B cell (primary cell): Measurements from ENCODE around the gene HS1BP3. TPM values are rescaled to one million over a fixed set of nuclear protein-coding genes. Genes with fewer than 3 reads are reported as not detected.

Experiments
- ATAC-seq: fragments of 200-7000 bp; cut with Tn5 transposase; one replicate; pipeline ENCODE4 v1.10.0; 2021; ENCODE audit warnings: low read depth, mild to moderate bottlenecking, moderate number of reproducible peaks, moderate library complexity
- CTCF ChIA-PET: fragments of 350-600 bp; sonication (Branson Sonifier 250); formaldehyde crosslinking; loops from one replicate; lab custom pipeline; 2021; ENCODE audit warnings: antibody characterized with exemption, inconsistent platforms; lab: Charles Lee
- POLR2A ChIA-PET: fragments of 350-600 bp; sonication (Branson Sonifier 250); formaldehyde crosslinking; loops from one replicate; lab custom pipeline; 2021; ENCODE audit warnings: antibody characterized with exemption; lab: Charles Lee
- DNase-seq: peaks from one replicate; pipeline ENCODE4 v3.0.0; 2013
- H2AFZ ChIP-seq: 2 replicates; pipeline ENCODE4 v1.6.1; 2012; ENCODE audit warnings: mild to moderate bottlenecking, low read depth, low read length; ENCODE audit not compliant: insufficient read depth, poor library complexity, severe bottlenecking
- H3K27ac ChIP-seq, 2 donors: 1 replicate in 1 of 2; 2 replicates in 1 of 2; pipeline ENCODE4 v1.5.1; 2012 to 2013; ENCODE audit warnings: low read length in 2 of 2, mild to moderate bottlenecking in 2 of 2, moderate library complexity in 1 of 2
- H3K27me3 ChIP-seq, 4 experiments: fragments of 200-600 bp in 1 of 4; sonication (generic) in 1 of 4; replicated peaks in 1 of 4; 1 replicate in 2 of 4; 2 replicates in 2 of 4; pipeline versions ENCODE4 v1.6.1 to v1.7.0; 2013 to 2016; ENCODE audit warnings: low read length in 3 of 4, mild to moderate bottlenecking in 2 of 4, mixed read lengths in 1 of 4, moderate library complexity in 1 of 4; ENCODE audit not compliant: insufficient read depth in 4 of 4, control insufficient read depth in 3 of 4; ENCODE audit errors: control extremely low read depth in 1 of 4
- H3K36me3 ChIP-seq, 2 experiments: replicated peaks in 1 of 2; 1 replicate in 1 of 2; 2 replicates in 1 of 2; pipeline versions ENCODE4 v1.6.1 to v1.7.1; 2013; ENCODE audit warnings: low read length in 1 of 2; ENCODE audit not compliant: insufficient read depth in 2 of 2, control insufficient read depth in 1 of 2; ENCODE audit errors: control extremely low read depth in 1 of 2, extremely low read depth in 1 of 2
- H3K4me1 ChIP-seq, 2 donors: fragments of 200-600 bp in 1 of 2; sonication (generic) in 1 of 2; 1 replicate in 1 of 2; 2 replicates in 1 of 2; pipeline versions ENCODE4 v1.5.1 to v1.6.1; 2013 to 2017; ENCODE audit warnings: low read length in 2 of 2; ENCODE audit not compliant: control insufficient read depth in 2 of 2, insufficient read depth in 2 of 2
- H3K4me2 ChIP-seq: replicated peaks from 2 replicates; pipeline ENCODE3; 2012; ENCODE audit warnings: mild to moderate bottlenecking, low read depth, low read length; ENCODE audit not compliant: poor library complexity, severe bottlenecking
- H3K4me3 ChIP-seq, 5 experiments: fragments of 200-600 bp in 1 of 5; sonication (generic) in 1 of 5; 1 replicate in 3 of 5; 2 replicates in 2 of 5; pipeline versions ENCODE4 v1.5.1 to v1.7.0; 2011 to 2016; ENCODE audit warnings: low read length in 4 of 5, mild to moderate bottlenecking in 4 of 5, low read depth in 2 of 5, control low read depth in 1 of 5, moderate library complexity in 1 of 5; ENCODE audit not compliant: insufficient read depth in 1 of 5; ENCODE audit errors: control extremely low read depth in 1 of 5, extremely low read depth in 1 of 5
- H3K79me2 ChIP-seq: fragments of 200-600 bp; sonication (generic); one replicate; pipeline ENCODE4 v1.6.0; 2016; ENCODE audit warnings: low read length; ENCODE audit not compliant: control insufficient read depth, insufficient read depth
- H3K9ac ChIP-seq: fragments of 200-600 bp; sonication (generic); 2 replicates; pipeline ENCODE4 v1.6.1; 2017; ENCODE audit warnings: mild to moderate bottlenecking, low read length, moderate library complexity
- H3K9me3 ChIP-seq, 3 donors: one replicate each; pipeline versions ENCODE4 v1.6.1 to v1.7.1; 2013; ENCODE audit warnings: low read length in 2 of 3; ENCODE audit not compliant: control insufficient read depth in 2 of 3, insufficient read depth in 1 of 3; ENCODE audit errors: control extremely low read depth in 1 of 3
- H4K20me1 ChIP-seq: 2 replicates; pipeline ENCODE4 v1.6.0; 2012; ENCODE audit warnings: mild to moderate bottlenecking, low read length; ENCODE audit not compliant: insufficient read depth, control insufficient read depth, poor library complexity, severe bottlenecking
- H3K27ac Mint-ChIP-seq: one replicate; pipeline ENCODE4 v1.8.0; 2021; ENCODE audit warnings: mixed read lengths
- H3K27me3 Mint-ChIP-seq: one replicate; pipeline ENCODE4 v1.8.0; 2021; ENCODE audit warnings: mixed read lengths
- H3K4me1 Mint-ChIP-seq: one replicate; pipeline ENCODE4 v1.8.0; 2021; ENCODE audit warnings: mixed read lengths
- H3K4me3 Mint-ChIP-seq: one replicate; pipeline ENCODE4 v1.8.0; 2021; ENCODE audit warnings: mixed read lengths
- H3K9me3 Mint-ChIP-seq: one replicate; pipeline ENCODE4 v1.8.0; 2022; ENCODE audit warnings: mixed read lengths; ENCODE audit not compliant: insufficient read depth
- EZH2 ChIP-seq: IDR thresholded peaks from 2 replicates; pipeline ENCODE4 v1.6.1; 2012; ENCODE audit warnings: borderline replicate concordance, low read depth, mild to moderate bottlenecking, moderate library complexity, low read length; ENCODE audit not compliant: insufficient read depth, poor library complexity, severe bottlenecking
- WGBS: methylation state at CpG from one replicate; pipeline ENCODE4 v1.1.5; 2013; ENCODE audit warnings: missing lambda C conversion rate; ENCODE audit not compliant: insufficient coverage; 5-methylcytosine and 5-hydroxymethylcytosine counted together
- intact Hi-C: fragments of 100-400 bp; cut with micrococcal nuclease; formaldehyde crosslinking; loops from one replicate; pipeline ENCODE4 v1.10.0; 2022
- polyA plus RNA-seq: library from polyadenylated mRNA; depleted of rRNA; stranded (reverse); fragments of >200 nt; gene quantifications from 2 replicates; pipeline ENCODE4 v1.2.3, GENCODE V29; 2012
- total RNA-seq, 2 donors: library from RNA; stranded (reverse); fragments of 120-200 nt in 1 of 2; gene quantifications; 1 replicate in 1 of 2; 2 replicates in 1 of 2; pipeline versions ENCODE4 v1.2.3 to v1.2.4, GENCODE V29; 2013 to 2022
- TF ChIP-seq, protein P1 (sequence below): fragments of 200-600 bp; IDR thresholded peaks from one replicate; pipeline ENCODE4 v1.8.0; 2022; ENCODE audit warnings: antibody characterized with exemption, mild to moderate bottlenecking

HS1BP3 gene
- total and polyA plus RNA-seq, 2 donors (not counting 1 experiment from before 2014, with no cell fraction given), result 27.8 to 28.7 TPM

DNA sequence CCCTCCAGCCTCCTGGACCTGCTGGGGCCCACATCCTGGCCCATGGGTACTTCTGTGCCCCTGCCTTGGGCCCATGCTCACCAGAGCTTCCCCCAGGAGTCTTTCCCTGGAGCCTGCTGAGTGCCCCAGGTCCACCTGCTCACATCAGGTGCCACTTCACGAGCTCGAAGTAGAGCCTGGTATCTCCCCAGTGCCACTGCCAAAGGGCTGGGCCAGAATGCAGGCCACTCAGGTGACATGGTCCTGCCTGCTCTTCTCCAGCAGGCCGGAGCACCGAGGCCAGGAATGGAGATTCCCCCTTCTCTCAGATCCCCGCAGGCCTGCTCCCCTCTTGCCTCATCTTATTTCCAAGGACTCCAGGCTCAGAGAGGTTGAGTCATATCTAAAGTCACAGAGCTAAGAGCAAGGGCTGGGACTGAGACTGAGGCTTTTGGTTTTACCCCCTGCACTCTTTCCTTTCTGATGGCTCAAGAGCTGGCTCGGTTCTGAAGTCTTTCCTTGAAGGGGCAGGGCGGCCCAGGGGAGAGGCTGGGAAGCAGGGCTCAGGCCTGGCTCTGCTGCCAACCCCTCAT is 79.2 kb downstream of the HS1BP3 start:
- Histone ChIP-seq H3K9ac (no peak overlapping the region), H3K27me3 (no peaks in the 10 kb centered on the region), H4K20me1 (no peaks in the 10 kb centered on the region), H3K27ac (no peak overlapping the region), H2AFZ (no peak overlapping the region), H3K4me3 (no peak overlapping the region), H3K4me2 (no peak overlapping the region), H3K79me2 (no peaks in the 10 kb centered on the region), H3K36me3 (no peaks in the 10 kb centered on the region), H3K4me1 (peaks cover 6 to 9% of the 10 kb centered on the region in 2 donors), H3K9me3 (no peaks in the 10 kb centered on the region)
- POLR2A ChIA-PET, result no interaction called here
- ATAC-seq (no peak), DNase-seq (no peak)
- Mint-ChIP-seq H3K27ac (no peak overlapping the region), H3K9me3 (no peaks in the 10 kb centered on the region), H3K4me3 (no peak overlapping the region), H3K27me3 (peaks cover 3% of the 10 kb centered on the region), H3K4me1 (peaks cover 7% of the 10 kb centered on the region)
- 74% methylated on average over 7 of the region's 7 CpGs for WGBS
- CTCF ChIA-PET, result no interaction called here
- TF ChIP-seq, protein P1, sequence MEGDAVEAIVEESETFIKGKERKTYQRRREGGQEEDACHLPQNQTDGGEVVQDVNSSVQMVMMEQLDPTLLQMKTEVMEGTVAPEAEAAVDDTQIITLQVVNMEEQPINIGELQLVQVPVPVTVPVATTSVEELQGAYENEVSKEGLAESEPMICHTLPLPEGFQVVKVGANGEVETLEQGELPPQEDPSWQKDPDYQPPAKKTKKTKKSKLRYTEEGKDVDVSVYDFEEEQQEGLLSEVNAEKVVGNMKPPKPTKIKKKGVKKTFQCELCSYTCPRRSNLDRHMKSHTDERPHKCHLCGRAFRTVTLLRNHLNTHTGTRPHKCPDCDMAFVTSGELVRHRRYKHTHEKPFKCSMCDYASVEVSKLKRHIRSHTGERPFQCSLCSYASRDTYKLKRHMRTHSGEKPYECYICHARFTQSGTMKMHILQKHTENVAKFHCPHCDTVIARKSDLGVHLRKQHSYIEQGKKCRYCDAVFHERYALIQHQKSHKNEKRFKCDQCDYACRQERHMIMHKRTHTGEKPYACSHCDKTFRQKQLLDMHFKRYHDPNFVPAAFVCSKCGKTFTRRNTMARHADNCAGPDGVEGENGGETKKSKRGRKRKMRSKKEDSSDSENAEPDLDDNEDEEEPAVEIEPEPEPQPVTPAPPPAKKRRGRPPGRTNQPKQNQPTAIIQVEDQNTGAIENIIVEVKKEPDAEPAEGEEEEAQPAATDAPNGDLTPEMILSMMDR, result no peak
- no peak for TF ChIP-seq EZH2
- intact Hi-C loops, result no loop called here

DNA sequence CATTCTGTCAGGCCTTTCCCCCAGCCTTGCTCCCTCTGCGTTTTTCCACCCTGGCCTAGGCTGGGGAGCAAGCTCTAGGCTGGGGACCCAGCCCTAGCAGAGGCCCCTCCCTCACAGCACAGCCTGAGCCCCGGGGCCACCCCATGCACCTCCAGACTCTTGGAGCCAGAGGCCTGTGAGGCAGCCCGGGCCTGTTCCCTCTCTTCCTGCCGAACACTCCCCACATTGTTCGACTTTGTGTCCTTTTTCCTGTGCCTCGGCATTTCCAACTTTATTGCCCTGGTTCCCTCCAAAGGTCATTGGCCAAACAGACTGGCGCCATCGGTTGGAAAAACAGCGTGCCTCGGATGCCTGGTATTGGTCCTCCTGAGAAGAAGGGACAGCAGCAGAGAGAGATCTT is 79.7 kb downstream of the HS1BP3 start:
- H3K4me3 Mint-ChIP-seq, result no peak overlapping the region
- H3K79me2 ChIP-seq, result no peaks in the 10 kb centered on the region
- no peaks in the 10 kb centered on the region for H3K27me3 ChIP-seq
- intact Hi-C loops, result no loop called here
- CTCF ChIA-PET, result no interaction called here
- H3K27ac Mint-ChIP-seq, result no peak overlapping the region
- H3K4me1 Mint-ChIP-seq, result peaks cover 2% of the 10 kb centered on the region
- peaks cover 1 to 4% of the 10 kb centered on the region in 2 donors for H3K4me1 ChIP-seq
- ATAC-seq (no peak), DNase-seq (no peak)
- H3K27ac ChIP-seq, result no peak overlapping the region
- no peaks in the 10 kb centered on the region for H3K9me3 Mint-ChIP-seq
- no peak overlapping the region for H3K4me2 ChIP-seq
- no peaks in the 10 kb centered on the region for H3K36me3 ChIP-seq
- H2AFZ ChIP-seq, result no peak overlapping the region
- no peak for TF ChIP-seq EZH2
- TF ChIP-seq, protein P1, result no peak
- H3K9me3 ChIP-seq, result no peaks in the 10 kb centered on the region
- H3K27me3 Mint-ChIP-seq, result peaks cover 3% of the 10 kb centered on the region
- POLR2A ChIA-PET, result no interaction called here
- H3K4me3 ChIP-seq, result no peak overlapping the region
- H3K9ac ChIP-seq, result no peak overlapping the region
- no peaks in the 10 kb centered on the region for H4K20me1 ChIP-seq
- WGBS, result 94% methylated on average over 10 of the region's 10 CpGs
